GM12878 (cell line): Measurements from ENCODE around the gene CNTN4. TPM values are rescaled to one million over a fixed set of nuclear protein-coding genes. Genes with fewer than 3 reads are reported as not detected.

Experiments used
- ATAC-seq: fragments of 200-7000 bp; cut with Tn5 transposase; 3 replicates; pipeline ENCODE4 v1.9.1; 2020; ENCODE audit warnings: mild to moderate bottlenecking, moderate library complexity
- BruUV-seq: library from RNA; stranded (reverse); fragments of 400-500 nt; replicated peaks from 2 replicates; lab custom pipeline; 2021; lab: Mats Ljungman, UMichigan
- CTCF ChIA-PET: fragments of 300-600 bp; sonication (Branson Sonifier 250); formaldehyde crosslinking; extraction: SDS; loops from one replicate; lab custom pipeline; 2021; ENCODE audit warnings: inconsistent platforms; lab: Yijun Ruan, JAX
- POLR2A ChIA-PET: fragments of 350-600 bp; formaldehyde crosslinking; extraction: SDS; loops from one replicate; lab custom pipeline; 2021; ENCODE audit warnings: inconsistent platforms; lab: Charles Lee
- RAD21 ChIA-PET: fragments of 300-600 bp; sonication (Branson Sonifier 250); formaldehyde crosslinking; loops from one replicate; lab custom pipeline; 2023; ENCODE audit warnings: antibody characterized with exemption; ENCODE audit not compliant: unreplicated experiment; lab: Charles Lee
- SMC1A ChIA-PET: fragments of 300-600 bp; sonication (Branson Sonifier 250); formaldehyde crosslinking; loops from one replicate; lab custom pipeline; 2023; ENCODE audit not compliant: unreplicated experiment, uncharacterized antibody; lab: Charles Lee
- DNase-seq: peaks from one replicate; pipeline ENCODE4 v3.0.0-alpha.2; 2011; ENCODE audit warnings: low read depth, low spot score
- FAIRE-seq: peaks from 3 replicates; lab custom pipeline; 2011; peaks lifted over from hg19 to GRCh38; lab: Jason Lieb, UNC
- H2AFZ ChIP-seq: 2 replicates; pipeline ENCODE4 v1.6.0; 2011; ENCODE audit warnings: low read depth, low read length, control low read depth; ENCODE audit not compliant: control insufficient read depth
- H3K27ac ChIP-seq: 2 replicates; pipeline ENCODE4 v1.5.1; 2011; ENCODE audit warnings: control low read depth; ENCODE audit not compliant: control insufficient read depth, insufficient read depth
- H3K27me3 ChIP-seq, 2 experiments: replicated peaks in 1 of 2; 2 replicates each; pipeline versions ENCODE4 v1.6.0 to v1.6.1; 2011; ENCODE audit warnings: low read length in 1 of 2; ENCODE audit not compliant: control insufficient read depth in 2 of 2, insufficient read depth in 2 of 2
- H3K36me3 ChIP-seq, 2 experiments: 2 replicates each; pipeline ENCODE4 v1.5.1; 2011; ENCODE audit warnings: low read length in 1 of 2; ENCODE audit not compliant: control insufficient read depth in 2 of 2, insufficient read depth in 2 of 2
- H3K4me1 ChIP-seq: 2 replicates; pipeline ENCODE4 v1.6.1; 2011; ENCODE audit warnings: mild to moderate bottlenecking, low read length, moderate library complexity, mixed read lengths; ENCODE audit not compliant: control insufficient read depth, insufficient read depth
- H3K4me2 ChIP-seq: 2 replicates; pipeline ENCODE4 v1.6.0; 2011; ENCODE audit warnings: control low read depth; ENCODE audit not compliant: control insufficient read depth, insufficient read depth
- H3K4me3 ChIP-seq: fragments of 200-600 bp; sonication (generic); 2 replicates; pipeline ENCODE4 v1.5.1; 2016
- H3K79me2 ChIP-seq: 2 replicates; pipeline ENCODE4 v1.6.0; 2011; ENCODE audit warnings: low read length; ENCODE audit not compliant: control insufficient read depth, insufficient read depth
- H3K9ac ChIP-seq: 2 replicates; pipeline ENCODE4 v1.8.0; 2011; ENCODE audit warnings: low read length, control low read depth, mixed read lengths; ENCODE audit not compliant: control insufficient read depth, insufficient read depth
- H3K9me3 ChIP-seq: replicated peaks from 3 replicates; pipeline ENCODE4 v1.5.1; 2011; ENCODE audit warnings: mild to moderate bottlenecking, low read length; ENCODE audit not compliant: control insufficient read depth, insufficient read depth
- H4K20me1 ChIP-seq: 2 replicates; pipeline ENCODE4 v1.6.0; 2011; ENCODE audit not compliant: control insufficient read depth, insufficient read depth
- ASH2L ChIP-seq: fragments of 300-600, 200-600 bp; sonication (generic); IDR thresholded peaks from 2 replicates; pipeline ENCODE4 v1.6.1; 2017; ENCODE audit warnings: low read depth, mild to moderate bottlenecking, borderline replicate concordance
- ATF2 ChIP-seq: IDR thresholded peaks from 2 replicates; pipeline ENCODE4 v1.6.1; 2012; ENCODE audit warnings: low read length, inconsistent platforms
- BCL11A ChIP-seq: IDR thresholded peaks from 2 replicates; pipeline ENCODE4 v1.6.1; 2011; ENCODE audit warnings: low read depth, low read length
- BHLHE40 ChIP-seq, 2 experiments: fragments of 450-650 bp in 1 of 2; IDR thresholded peaks; 2 replicates each; pipeline ENCODE4 v1.6.1; 2011 to 2017; ENCODE audit warnings: low read depth in 2 of 2, borderline replicate concordance in 1 of 2, improper control_type of control experiment in 1 of 2, low read length in 1 of 2, mild to moderate bottlenecking in 1 of 2
- CEBPB ChIP-seq, 2 experiments: fragments of 150-350 bp in 1 of 2; IDR thresholded peaks; 2 replicates each; pipeline ENCODE4 v1.6.1; 2012 to 2014; ENCODE audit warnings: low read depth in 2 of 2, low read length in 2 of 2, borderline replicate concordance in 1 of 2, inconsistent platforms in 1 of 2
- EP300 ChIP-seq, 2 experiments: fragments of 150-350 bp in 1 of 2; IDR thresholded peaks; 2 replicates each; pipeline ENCODE4 v1.6.1; 2011 to 2012; ENCODE audit warnings: low read depth in 2 of 2, low read length in 2 of 2, borderline replicate concordance in 1 of 2, improper control_type of control experiment in 1 of 2, inconsistent platforms in 1 of 2; ENCODE audit not compliant: control insufficient read depth in 1 of 2
- SMARCA5 ChIP-seq: fragments of 450-650 bp; IDR thresholded peaks from 2 replicates; pipeline ENCODE4 v1.6.1; 2017; ENCODE audit warnings: mild to moderate bottlenecking
- SPI1 ChIP-seq: IDR thresholded peaks from 2 replicates; pipeline ENCODE4 v1.6.1; 2011; ENCODE audit warnings: low read depth, mild to moderate bottlenecking, low read length, moderate library complexity, borderline replicate concordance; ENCODE audit not compliant: insufficient read depth
- ZNF592 ChIP-seq: fragments of 450-650 bp; IDR thresholded peaks from 2 replicates; pipeline ENCODE4 v1.6.1; 2017; ENCODE audit warnings: mild to moderate bottlenecking, moderate library complexity
- WGBS: methylation state at CpG from one replicate; pipeline ENCODE4 v1.1.6; 2016; ENCODE audit warnings: low lambda C conversion rate; ENCODE audit not compliant: insufficient replicate concordance, insufficient coverage; ENCODE audit errors: missing lambda C conversion rate; 5-methylcytosine and 5-hydroxymethylcytosine counted together
- in situ Hi-C: fragments of 300-500 bp; cut with MboI; formaldehyde crosslinking; loops from 9 replicates; pipeline ENCODE4 v1.14.3; 2018; ENCODE audit warnings: mixed read lengths
- intact Hi-C: fragments of 100-400 bp; cut with micrococcal nuclease; formaldehyde crosslinking; loops from one replicate; pipeline ENCODE4 v1.14.2; 2022; ENCODE audit not compliant: unreplicated experiment
- polyA plus RNA-seq, 11 experiments: library from polyadenylated mRNA; depleted of rRNA in 4 of 11; unstranded in 6 of 11; stranded (reverse) in 5 of 11; fragments of >200 nt; fragmentation: Nextera tagmentation in 4 of 11; fragmentation: Illumina TruSeq in 1 of 11; extraction: Ambion mirVana in 4 of 11; extraction: Trizol in 1 of 11; gene quantifications; 1 replicate in 1 of 11; 2 replicates in 10 of 11; pipeline versions ENCODE4 v1.2.1 to v1.2.3, GENCODE V29; 2011 to 2016; ENCODE audit warnings: inconsistent platforms in 2 of 11, missing spikeins in 2 of 11, low read depth in 1 of 11
- total RNA-seq, 4 experiments: library from RNA; depleted of rRNA in 3 of 4; stranded (reverse); fragments of >200 nt in 3 of 4; fragmentation: Illumina TruSeq in 1 of 4; extraction: Trizol in 1 of 4; gene quantifications; 2 replicates each; pipeline versions ENCODE4 v1.2.1 to v1.2.3, GENCODE V29; 2013 to 2021
- TF ChIP-seq, protein P1 (sequence below): IDR thresholded peaks from 2 replicates; pipeline ENCODE4 v1.6.1; 2012; ENCODE audit warnings: low read depth, low read length, improper control_type of control experiment
- TF ChIP-seq, protein P2 (sequence below): IDR thresholded peaks from 2 replicates; pipeline ENCODE4 v1.6.1; 2011; ENCODE audit warnings: borderline replicate concordance, low read depth, mild to moderate bottlenecking, moderate library complexity, low read length; ENCODE audit not compliant: insufficient read depth, poor library complexity, severe bottlenecking

CNTN4 gene
- total and polyA plus RNA-seq, 10 of the 15 experiments (the other 5 are each of a cell fraction or from before 2014, with no cell fraction given) = 0.05 to 0.43 (median 0.15) TPM; not detected in 1

DNA sequence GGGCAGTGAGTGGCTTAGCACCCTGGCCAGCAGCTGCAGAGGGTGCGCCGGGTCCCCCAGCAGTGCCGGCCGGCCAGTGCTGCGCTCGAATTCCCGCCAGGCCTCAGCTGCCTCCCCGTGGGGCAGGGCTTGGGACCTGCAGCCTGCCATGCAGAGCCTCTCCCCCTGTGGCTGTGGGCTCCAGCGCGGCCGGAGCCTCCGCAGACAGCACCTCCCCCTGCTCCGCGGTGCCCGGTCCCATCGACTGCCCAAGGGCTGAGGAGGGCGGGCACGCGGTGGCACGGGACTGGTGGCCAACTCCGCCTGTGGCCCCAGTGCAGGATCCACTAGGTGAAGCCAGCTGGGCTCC is 386.3 kb downstream of the CNTN4 start:
- 74% methylated on average over 12 of the region's 21 CpGs for WGBS
- CTCF ChIA-PET = no interaction called here
- in situ Hi-C loops (no loop called here), intact Hi-C loops (no loop called here)
- Histone ChIP-seq H3K4me3 (no peak overlapping the region), H4K20me1 (no peaks in the 10 kb centered on the region), H3K27me3 (no peaks in the 10 kb centered on the region), H3K4me2 (no peak overlapping the region), H2AFZ (no peak overlapping the region), H3K36me3 (no peaks in the 10 kb centered on the region), H3K4me1 (no peaks in the 10 kb centered on the region), H3K27ac (no peak overlapping the region), H3K9ac (no peak overlapping the region), H3K9me3 (no peaks in the 10 kb centered on the region; the same call in 1 of the 3 replicates), H3K79me2 (no peaks in the 10 kb centered on the region)
- POLR2A ChIA-PET = no interaction called here
- DNase-seq (no peak), FAIRE-seq (no peak), ATAC-seq (no peak)
- RAD21 ChIA-PET = no interaction called here
- BruUV-seq = no TSS peak
- SMC1A ChIA-PET = no interaction called here
- TF ChIP-seq CEBPB (IDR thresholded peaks at IDR 0.05; ENCODE audit: borderline replicate concordance in 1 of 2, low read depth in 2 of 2, low read length in 2 of 2) = no peak
- TF ChIP-seq ASH2L = no peak
- TF ChIP-seq SPI1 = no peak
- no peak for TF ChIP-seq BCL11A
- no peak for TF ChIP-seq BHLHE40 (IDR thresholded peaks at IDR 0.05; ENCODE audit: borderline replicate concordance in 1 of 2, low read depth in 2 of 2, low read length in 1 of 2)
- TF ChIP-seq, protein P1, sequence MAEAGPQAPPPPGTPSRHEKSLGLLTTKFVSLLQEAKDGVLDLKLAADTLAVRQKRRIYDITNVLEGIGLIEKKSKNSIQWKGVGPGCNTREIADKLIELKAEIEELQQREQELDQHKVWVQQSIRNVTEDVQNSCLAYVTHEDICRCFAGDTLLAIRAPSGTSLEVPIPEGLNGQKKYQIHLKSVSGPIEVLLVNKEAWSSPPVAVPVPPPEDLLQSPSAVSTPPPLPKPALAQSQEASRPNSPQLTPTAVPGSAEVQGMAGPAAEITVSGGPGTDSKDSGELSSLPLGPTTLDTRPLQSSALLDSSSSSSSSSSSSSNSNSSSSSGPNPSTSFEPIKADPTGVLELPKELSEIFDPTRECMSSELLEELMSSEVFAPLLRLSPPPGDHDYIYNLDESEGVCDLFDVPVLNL = no peak
- TF ChIP-seq, protein P2, sequence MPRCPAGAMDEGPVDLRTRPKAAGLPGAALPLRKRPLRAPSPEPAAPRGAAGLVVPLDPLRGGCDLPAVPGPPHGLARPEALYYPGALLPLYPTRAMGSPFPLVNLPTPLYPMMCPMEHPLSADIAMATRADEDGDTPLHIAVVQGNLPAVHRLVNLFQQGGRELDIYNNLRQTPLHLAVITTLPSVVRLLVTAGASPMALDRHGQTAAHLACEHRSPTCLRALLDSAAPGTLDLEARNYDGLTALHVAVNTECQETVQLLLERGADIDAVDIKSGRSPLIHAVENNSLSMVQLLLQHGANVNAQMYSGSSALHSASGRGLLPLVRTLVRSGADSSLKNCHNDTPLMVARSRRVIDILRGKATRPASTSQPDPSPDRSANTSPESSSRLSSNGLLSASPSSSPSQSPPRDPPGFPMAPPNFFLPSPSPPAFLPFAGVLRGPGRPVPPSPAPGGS = no peak
- TF ChIP-seq ZNF592 = no peak
- no peak for TF ChIP-seq ATF2
- no peak for TF ChIP-seq EP300 (IDR thresholded peaks at IDR 0.05; ENCODE audit: borderline replicate concordance in 1 of 2, control insufficient read depth in 1 of 2, low read depth in 2 of 2, low read length in 2 of 2)
- TF ChIP-seq SMARCA5 = no peak
